22Rv1 (cell line): ENCODE results near the gene DNAJC5.

Source experiments
- ZFX ChIP-seq: fragments of 450-650 bp; IDR thresholded peaks from 2 replicates; pipeline ENCODE4 v1.6.1; 2017; ENCODE audit warnings: antibody characterized with exemption, borderline replicate concordance
- TF ChIP-seq, protein P1 (sequence below): fragments of 450-650 bp; IDR thresholded peaks from 2 replicates; pipeline ENCODE4 v1.5.1; 2017; ENCODE audit warnings: mild to moderate bottlenecking

GRCh38 chr20:63942250-63942951, 47.5 kb downstream of the DNAJC5 start:
- TF ChIP-seq, protein P1, sequence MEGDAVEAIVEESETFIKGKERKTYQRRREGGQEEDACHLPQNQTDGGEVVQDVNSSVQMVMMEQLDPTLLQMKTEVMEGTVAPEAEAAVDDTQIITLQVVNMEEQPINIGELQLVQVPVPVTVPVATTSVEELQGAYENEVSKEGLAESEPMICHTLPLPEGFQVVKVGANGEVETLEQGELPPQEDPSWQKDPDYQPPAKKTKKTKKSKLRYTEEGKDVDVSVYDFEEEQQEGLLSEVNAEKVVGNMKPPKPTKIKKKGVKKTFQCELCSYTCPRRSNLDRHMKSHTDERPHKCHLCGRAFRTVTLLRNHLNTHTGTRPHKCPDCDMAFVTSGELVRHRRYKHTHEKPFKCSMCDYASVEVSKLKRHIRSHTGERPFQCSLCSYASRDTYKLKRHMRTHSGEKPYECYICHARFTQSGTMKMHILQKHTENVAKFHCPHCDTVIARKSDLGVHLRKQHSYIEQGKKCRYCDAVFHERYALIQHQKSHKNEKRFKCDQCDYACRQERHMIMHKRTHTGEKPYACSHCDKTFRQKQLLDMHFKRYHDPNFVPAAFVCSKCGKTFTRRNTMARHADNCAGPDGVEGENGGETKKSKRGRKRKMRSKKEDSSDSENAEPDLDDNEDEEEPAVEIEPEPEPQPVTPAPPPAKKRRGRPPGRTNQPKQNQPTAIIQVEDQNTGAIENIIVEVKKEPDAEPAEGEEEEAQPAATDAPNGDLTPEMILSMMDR = no peak
- TF ChIP-seq ZFX = no peak
